Mesenchymal stem cell (in vitro differentiated cells and primary cell): ENCODE results near the gene POLR2E.
A peak's percentile ranks its signal among the peaks of the same experiment; 100 is the strongest.

Experiments used
- DNase-seq: peaks from one replicate; pipeline ENCODE4 v3.0.0-alpha.2; 2013
- H2AFZ ChIP-seq: one replicate; pipeline ENCODE4 v1.6.1; 2013; ENCODE audit warnings: low read depth, mild to moderate bottlenecking, control low read depth, inconsistent platforms, low read length, moderate library complexity
- H2AK5ac ChIP-seq: 2 replicates; pipeline ENCODE4 v1.6.1; 2013; ENCODE audit warnings: low read length, moderate library complexity, mild to moderate bottlenecking, inconsistent platforms; ENCODE audit not compliant: severe bottlenecking
- H2BK120ac ChIP-seq: one replicate; pipeline ENCODE4 v1.6.1; 2013; ENCODE audit warnings: low read depth, mild to moderate bottlenecking, inconsistent platforms, low read length, moderate library complexity
- H2BK12ac ChIP-seq, 2 experiments: one replicate each; pipeline ENCODE4 v1.6.1; 2013; ENCODE audit warnings: inconsistent platforms in 2 of 2, low read length in 2 of 2, mild to moderate bottlenecking in 2 of 2, moderate library complexity in 2 of 2, control low read depth in 1 of 2
- H2BK15ac ChIP-seq: one replicate; pipeline ENCODE4 v1.6.1; 2013; ENCODE audit warnings: mild to moderate bottlenecking, low read depth, inconsistent platforms; ENCODE audit not compliant: poor library complexity, severe bottlenecking
- H2BK5ac ChIP-seq: 2 replicates; pipeline ENCODE4 v1.6.1; 2013; ENCODE audit warnings: low read depth, mild to moderate bottlenecking, low read length, control low read depth, inconsistent platforms; ENCODE audit not compliant: poor library complexity, severe bottlenecking
- H3K14ac ChIP-seq, 2 experiments: one replicate each; pipeline ENCODE4 v1.6.1; 2013; ENCODE audit warnings: inconsistent platforms in 2 of 2, low read length in 2 of 2, control low read depth in 1 of 2, mild to moderate bottlenecking in 1 of 2, moderate library complexity in 1 of 2
- H3K18ac ChIP-seq, 2 experiments: one replicate each; pipeline ENCODE4 v1.6.1; 2013; ENCODE audit warnings: inconsistent platforms in 2 of 2, low read length in 2 of 2, control low read depth in 1 of 2, low read depth in 1 of 2, mild to moderate bottlenecking in 1 of 2
- H3K23ac ChIP-seq, 2 experiments: one replicate each; pipeline ENCODE4 v1.6.1; 2013; ENCODE audit warnings: inconsistent platforms in 2 of 2, low read length in 2 of 2, mild to moderate bottlenecking in 2 of 2, moderate library complexity in 2 of 2, control low read depth in 1 of 2
- H3K27ac ChIP-seq: 2 replicates; pipeline ENCODE4 v1.5.1; 2013; ENCODE audit warnings: mild to moderate bottlenecking, moderate library complexity, low read length, control low read depth, inconsistent platforms; ENCODE audit not compliant: poor library complexity, severe bottlenecking
- H3K27me3 ChIP-seq, 2 experiments: 2 replicates each; pipeline versions ENCODE4 v1.6.1 to v1.7.0; 2013; ENCODE audit warnings: low read length in 2 of 2, mild to moderate bottlenecking in 2 of 2, moderate library complexity in 2 of 2, control low read depth in 1 of 2, inconsistent platforms in 1 of 2; ENCODE audit not compliant: control insufficient read depth in 1 of 2, insufficient read depth in 1 of 2
- H3K36me3 ChIP-seq, 2 experiments: 2 replicates each; pipeline versions ENCODE4 v1.6.1 to v1.7.0; 2013; ENCODE audit warnings: low read length in 2 of 2, control low read depth in 1 of 2, inconsistent platforms in 1 of 2, low read depth in 1 of 2, mild to moderate bottlenecking in 1 of 2; ENCODE audit not compliant: insufficient read depth in 2 of 2, control insufficient read depth in 1 of 2
- H3K4ac ChIP-seq, 2 experiments: one replicate each; pipeline ENCODE4 v1.6.1; 2013; ENCODE audit warnings: inconsistent platforms in 2 of 2, low read length in 2 of 2, mild to moderate bottlenecking in 2 of 2, moderate library complexity in 2 of 2, control low read depth in 1 of 2, low read depth in 1 of 2
- H3K4me1 ChIP-seq: 2 replicates; pipeline ENCODE4 v1.6.1; 2013; ENCODE audit warnings: low read depth, low read length, control low read depth; ENCODE audit not compliant: control insufficient read depth, insufficient read depth
- H3K4me2 ChIP-seq: 2 replicates; pipeline ENCODE4 v1.6.1; 2013; ENCODE audit warnings: low read length, mild to moderate bottlenecking, inconsistent platforms; ENCODE audit not compliant: poor library complexity, severe bottlenecking
- H3K4me3 ChIP-seq, 2 experiments: 2 replicates each; pipeline versions ENCODE4 v1.5.1 to v1.7.0; 2013; ENCODE audit warnings: low read length in 2 of 2, mild to moderate bottlenecking in 2 of 2, control low read depth in 1 of 2, low read depth in 1 of 2; ENCODE audit not compliant: insufficient read depth in 1 of 2
- H3K79me1 ChIP-seq: replicated peaks from 2 replicates; pipeline ENCODE4 v1.6.1; 2013; ENCODE audit warnings: mild to moderate bottlenecking, control low read depth, low read length, inconsistent platforms; ENCODE audit not compliant: poor library complexity, severe bottlenecking
- H3K9ac ChIP-seq: 2 replicates; pipeline ENCODE4 v1.7.0; 2013; ENCODE audit warnings: mild to moderate bottlenecking, low read length, moderate library complexity
- H3K9me3 ChIP-seq: 2 replicates; pipeline ENCODE4 v1.7.0; 2013; ENCODE audit warnings: mild to moderate bottlenecking, low read length; ENCODE audit not compliant: control insufficient read depth
- H4K8ac ChIP-seq: one replicate; pipeline ENCODE4 v1.6.1; 2013; ENCODE audit warnings: inconsistent platforms, mild to moderate bottlenecking, low read length, moderate library complexity
- H4K91ac ChIP-seq: one replicate; pipeline ENCODE4 v1.6.1; 2013; ENCODE audit warnings: mild to moderate bottlenecking, low read length, inconsistent platforms
- WGBS: methylation state at CpG from one replicate; pipeline ENCODE4 v1.1.7; 2013; ENCODE audit warnings: mixed read lengths; 5-methylcytosine and 5-hydroxymethylcytosine counted together

Gene POLR2E

GRCh38 chr19:1068009-1069001 lies 26.9 kb downstream of the POLR2E start:
- H2BK12ac ChIP-seq = no peak overlapping the region
- H3K23ac ChIP-seq = no peak overlapping the region
- H2BK120ac ChIP-seq = no peak overlapping the region
- no peak for DNase-seq
- no peak overlapping the region for H4K91ac ChIP-seq
- H4K8ac ChIP-seq = no peak overlapping the region
- H2AK5ac ChIP-seq = no peak overlapping the region
- H3K4me1 ChIP-seq = peaks cover 39% of the 10 kb centered on the region
- no peak overlapping the region for H2BK15ac ChIP-seq
- no peak overlapping the region for H3K18ac ChIP-seq
- H3K4me3 ChIP-seq = no peak overlapping the region
- no peak overlapping the region for H3K9ac ChIP-seq
- H3K14ac ChIP-seq = no peak overlapping the region
- no peak overlapping the region for H2BK5ac ChIP-seq
- 92% methylated on average over 41 of the region's 45 CpGs for WGBS
- H3K9me3 ChIP-seq = no peaks in the 10 kb centered on the region
- no peak overlapping the region for H3K27ac ChIP-seq
- H3K4ac ChIP-seq = no peak overlapping the region
- H3K4me2 ChIP-seq = no peak overlapping the region
- H3K27me3 ChIP-seq = peaks cover 50 to 83% of the 10 kb centered on the region in 2 experiments
- H3K36me3 ChIP-seq = peaks cover 0 to 7% of the 10 kb centered on the region in 2 experiments
- H2AFZ ChIP-seq = no peak overlapping the region
- H3K79me1 ChIP-seq = no peaks in the 10 kb centered on the region

GRCh38 chr19:1067341-1067957 lies 27.7 kb downstream of the POLR2E start:
- Histone ChIP-seq H3K18ac (no peak overlapping the region), H3K9me3 (no peaks in the 10 kb centered on the region), H3K23ac (no peak overlapping the region), H3K27me3 (peaks cover 50 to 74% of the 10 kb centered on the region in 2 experiments), H4K8ac (peak overlapping the region; percentile 38), H3K4ac (no peak overlapping the region), H3K79me1 (no peaks in the 10 kb centered on the region), H2AK5ac (no peak overlapping the region), H3K36me3 (peaks cover 0 to 7% of the 10 kb centered on the region in 2 experiments), H2BK15ac (peak overlapping the region; percentile 84), H2BK12ac (no peak overlapping the region), H3K9ac (no peak overlapping the region), H3K4me3 (peak overlapping the region in 1 of 2 experiments; percentile 28), H3K27ac (no peak overlapping the region), H2AFZ (no peak overlapping the region), H3K14ac (no peak overlapping the region), H4K91ac (no peak overlapping the region), H3K4me2 (peak overlapping the region; percentile 53), H2BK120ac (no peak overlapping the region), H2BK5ac (no peak overlapping the region), H3K4me1 (peaks cover 39% of the 10 kb centered on the region)
- WGBS = 19% methylated on average over 38 of the region's 38 CpGs
- DNase-seq = no peak

- H3K4me1 ChIP-seq = peaks cover 39% of the 10 kb centered on the region
- peaks cover 0 to 12% of the 10 kb centered on the region in 2 experiments for H3K36me3 ChIP-seq
- no peak within 1 kb of the TSS for H3K27ac ChIP-seq
- no peak within 1 kb of the TSS for H2AK5ac ChIP-seq
- peak within 1 kb of the TSS; percentile 38 for H4K8ac ChIP-seq
- H2AFZ ChIP-seq = no peak within 1 kb of the TSS
- H3K9ac ChIP-seq = no peak within 1 kb of the TSS
- H3K27me3 ChIP-seq = peaks cover 44 to 68% of the 10 kb centered on the region in 2 experiments
- H3K23ac ChIP-seq = no peak within 1 kb of the TSS
- no peaks in the 10 kb centered on the region for H3K9me3 ChIP-seq
- H4K91ac ChIP-seq = no peak within 1 kb of the TSS
- H3K18ac ChIP-seq = peak within 1 kb of the TSS in 1 of 2 experiments; percentile 56
- H2BK12ac ChIP-seq = peak within 1 kb of the TSS in 1 of 2 experiments; percentile 48
- H2BK15ac ChIP-seq = peak within 1 kb of the TSS; percentile 84
- H2BK120ac ChIP-seq = no peak within 1 kb of the TSS
- no peak within 1 kb of the TSS for H2BK5ac ChIP-seq
- H3K79me1 ChIP-seq = no peaks in the 10 kb centered on the region
- H3K4ac ChIP-seq = no peak within 1 kb of the TSS
- peak within 1 kb of the TSS; percentile 53 for H3K4me2 ChIP-seq
- peak within 1 kb of the TSS in 1 of 2 experiments; percentile 28 for H3K4me3 ChIP-seq
- WGBS = 15% methylated on average over 51 of the region's 61 CpGs
- DNase-seq = no peak
- peak within 1 kb of the TSS in 1 of 2 experiments; percentile 86 for H3K14ac ChIP-seq
Measured at GRCh38 chr19:1066748-1067340, 28.3 kb downstream of the POLR2E start, which contains the start of gene ARHGAP45. ARHGAP45 (plus strand) TSS chr19:1067167; CDS start chr19:1067406, 239 bp downstream.
